GM19397 (cell line): ENCODE data around the gene COQ7.

Experiments
- ATAC-seq: cut with Tn5 transposase; IDR thresholded peaks from one replicate; pipeline ENCODE4 v1.9.1; 2021; ENCODE audit warnings: mild to moderate bottlenecking, moderate library complexity; ENCODE audit not compliant: unreplicated experiment

Gene COQ7

GRCh38 chr16:19085679-19086200 is 18.3 kb downstream of the COQ7 start:
- ATAC-seq = no peak

GRCh38 chr16:19086322-19087199 is 19.1 kb downstream of the COQ7 start:
- ATAC-seq = peak; percentile 84

- ATAC-seq = no peak
Measured at GRCh38 chr16:19088341-19088916, 21.0 kb downstream of the COQ7 start.

- ATAC-seq = no peak
Measured at GRCh38 chr16:19089410-19089955, 22.1 kb downstream of the COQ7 start.

GRCh38 chr16:19090916-19091315 is 23.5 kb downstream of the COQ7 start:
- ATAC-seq = no peak

DNA sequence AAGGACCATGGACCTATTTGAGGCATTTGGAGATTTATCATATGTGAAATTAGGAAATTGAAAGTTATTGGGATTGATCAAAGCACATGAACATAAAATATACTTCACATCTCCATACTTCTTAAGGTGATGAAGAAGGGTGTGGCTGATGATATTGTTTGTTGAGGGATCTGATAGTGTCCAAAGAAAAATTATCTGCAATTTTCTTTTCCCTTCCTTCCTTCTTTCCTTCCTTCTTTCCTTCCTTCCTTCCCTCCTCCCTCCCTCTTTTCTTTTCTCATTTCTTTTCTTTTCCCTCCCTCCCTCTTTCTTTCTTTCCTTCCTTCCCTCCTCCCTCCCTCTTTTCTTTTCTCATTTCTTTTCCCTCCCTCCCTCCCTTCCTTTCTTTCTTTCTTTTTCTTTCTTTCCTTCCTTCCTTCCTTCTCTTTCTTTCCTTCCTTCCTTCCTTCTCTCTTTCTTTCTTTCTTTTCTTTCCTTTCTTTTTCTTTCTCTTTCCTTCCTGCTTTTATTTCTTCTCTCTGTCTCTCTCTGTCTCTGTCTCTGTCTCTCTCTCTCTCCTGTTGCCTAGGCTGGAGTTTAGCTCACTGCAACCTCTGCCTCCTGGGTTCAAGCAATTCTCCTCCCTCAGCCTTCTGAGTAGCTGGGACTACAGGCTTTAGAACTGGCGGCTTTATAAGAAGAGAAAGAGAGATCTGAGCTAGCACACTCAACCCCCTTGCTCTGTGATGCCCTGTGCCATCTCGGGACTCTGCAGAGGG is 25.4 kb downstream of the COQ7 start:
- ATAC-seq = no peak

GRCh38 chr16:19093631-19094541 is 26.5 kb downstream of the COQ7 start:
- ATAC-seq = no peak

GRCh38 chr16:19094542-19095365 is 27.3 kb downstream of the COQ7 start:
- ATAC-seq = no peak

DNA sequence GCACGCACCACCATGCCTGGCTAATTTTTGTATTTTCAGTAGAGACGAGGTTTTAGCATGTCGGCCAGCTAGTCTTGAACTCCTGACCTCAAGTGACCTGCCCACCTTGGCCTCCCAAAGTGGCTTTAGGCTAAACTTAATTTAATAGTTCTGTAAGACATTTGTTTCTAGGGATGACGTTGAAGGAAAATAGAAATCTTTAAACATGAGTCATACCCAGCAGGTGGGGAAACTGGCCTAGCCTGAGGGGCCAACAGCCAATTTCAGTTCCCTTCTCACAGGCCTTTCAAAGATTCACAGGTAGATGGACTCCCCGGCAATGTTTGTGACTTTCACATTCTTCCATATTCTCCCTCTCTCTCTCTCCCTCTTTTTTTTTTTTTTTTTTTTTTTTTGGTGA is 28.2 kb downstream of the COQ7 start:
- ATAC-seq = no peak

- no peak for ATAC-seq
Measured at GRCh38 chr16:19098173-19098572, 30.8 kb downstream of the COQ7 start.

- ATAC-seq = no peak
Measured at GRCh38 chr16:19102187-19102872, 34.9 kb downstream of the COQ7 start.

GRCh38 chr16:19104607-19105006 is 37.2 kb downstream of the COQ7 start:
- no peak for ATAC-seq

DNA sequence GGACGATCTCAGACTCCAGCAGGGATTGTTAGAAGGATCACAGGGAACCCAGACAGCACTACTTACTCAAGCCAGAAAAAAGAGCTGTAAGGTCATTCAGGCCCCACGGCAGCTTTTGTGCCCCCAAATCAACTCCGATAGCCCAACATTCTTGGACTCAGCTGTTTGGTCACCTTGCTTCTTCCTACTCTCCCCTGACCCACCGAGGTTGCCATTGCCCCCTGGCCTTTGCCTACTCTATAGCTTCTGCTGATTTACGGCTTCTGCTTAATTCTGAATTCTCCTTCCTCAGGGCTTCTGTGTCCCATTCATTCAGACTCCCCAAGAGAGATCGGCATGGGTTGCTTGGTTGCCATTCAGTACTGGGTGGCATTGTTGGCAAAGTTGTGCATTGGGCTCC is 37.7 kb downstream of the COQ7 start:
- ATAC-seq = no peak

- ATAC-seq = no peak
Measured at GRCh38 chr16:19105891-19106624, 38.6 kb downstream of the COQ7 start.

- no peak for ATAC-seq
Measured at GRCh38 chr16:19106625-19107020, 39.2 kb downstream of the COQ7 start.

- ATAC-seq = no peak
Measured at GRCh38 chr16:19108409-19109287, 41.2 kb downstream of the COQ7 start.

DNA sequence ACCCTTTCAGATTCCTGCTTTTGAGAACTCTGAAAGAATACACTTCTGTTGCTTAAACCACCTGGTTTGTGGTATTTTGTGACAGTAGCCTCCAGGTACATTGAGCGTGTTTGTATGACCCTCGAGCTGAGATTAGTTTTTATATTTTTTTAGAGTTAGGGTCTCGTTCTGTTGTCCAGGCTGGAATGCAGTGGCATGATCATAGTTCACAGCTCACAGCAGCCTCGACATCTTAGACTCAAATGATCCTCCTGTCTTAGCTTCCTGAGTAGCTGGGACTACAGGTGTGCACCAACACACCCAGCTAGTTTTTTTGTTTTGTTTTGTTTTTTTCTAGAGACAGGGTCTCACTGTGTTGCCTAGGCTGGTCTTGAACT is 41.9 kb downstream of the COQ7 start:
- no peak for ATAC-seq
